Peyer's patch (tissue), 4 donors: ENCODE measurements around the gene NTRK2. TPM values are rescaled to one million over a fixed set of nuclear protein-coding genes. Genes with fewer than 3 reads are reported as not detected.

Experiments
- DNase-seq, 3 donors: peaks; one replicate each; pipeline ENCODE4 v3.0.0-alpha.2; 2017 to 2019
- H3K27ac ChIP-seq, 4 donors: fragments of 200-600 bp; sonication (generic); one replicate each; pipeline ENCODE4 v1.5.1; 2016 to 2019
- H3K27me3 ChIP-seq, 2 donors: fragments of 200-600 bp; sonication (generic); one replicate each; pipeline ENCODE4 v1.5.1; 2019
- H3K36me3 ChIP-seq, 3 donors: fragments of 200-600 bp; sonication (generic); one replicate each; pipeline ENCODE4 v1.5.1; 2016 to 2019
- H3K4me1 ChIP-seq, 4 donors: fragments of 200-600 bp; sonication (generic); one replicate each; pipeline ENCODE4 v1.5.1; 2016 to 2019
- H3K4me3 ChIP-seq, 4 donors: fragments of 200-600 bp; sonication (generic); 1 replicate in 3 of 4; 2 replicates in 1 of 4; pipeline ENCODE4 v1.5.1; 2016 to 2019; ENCODE audit warnings: mild to moderate bottlenecking in 1 of 4
- H3K9me3 ChIP-seq, 4 donors: fragments of 200-600 bp; sonication (generic); one replicate each; pipeline ENCODE4 v1.5.1; 2016 to 2019; ENCODE audit warnings: mild to moderate bottlenecking in 1 of 4
- CTCF ChIP-seq, 6 experiments: fragments of 450-650 bp in 4 of 6; fragments of 200-600 bp in 2 of 6; sonication (generic) in 1 of 6; IDR thresholded peaks; one replicate each; pipeline ENCODE4 v1.5.1; 2017 to 2019; ENCODE audit warnings: antibody characterized with exemption in 6 of 6, mild to moderate bottlenecking in 3 of 6, moderate library complexity in 1 of 6
- POLR2A ChIP-seq, 2 donors: fragments of 450-650 bp; IDR thresholded peaks; one replicate each; pipeline ENCODE4 v1.5.1; 2017; ENCODE audit warnings: antibody characterized with exemption in 2 of 2, mild to moderate bottlenecking in 2 of 2, moderate library complexity in 2 of 2
- total RNA-seq, 4 donors: library from RNA; depleted of rRNA; stranded (reverse); fragments of >200 nt; gene quantifications; one replicate each; pipeline ENCODE4 v1.1.0, GENCODE V29; 2016

NTRK2 gene
- total RNA-seq, 4 donors from 2014 or later = 0.35 to 1.7 (median 0.84) TPM

- no peak overlapping the region for H3K27ac ChIP-seq
- no peaks in the 10 kb centered on the region for H3K9me3 ChIP-seq
- no peaks in the 10 kb centered on the region for H3K4me1 ChIP-seq
- no peak overlapping the region for H3K4me3 ChIP-seq
- H3K27me3 ChIP-seq = no peaks in the 10 kb centered on the region
- no peak for DNase-seq
- no peaks in the 10 kb centered on the region for H3K36me3 ChIP-seq
- TF ChIP-seq CTCF (IDR thresholded peaks at IDR 0.05) = no peak
- TF ChIP-seq POLR2A (IDR thresholded peaks at IDR 0.05) = no peak
These were observed 322.0 kb downstream of the NTRK2 start for GRCh38 chr9:84991514-84991870.

- H3K27me3 ChIP-seq = no peaks in the 10 kb centered on the region
- no peak for DNase-seq
- H3K36me3 ChIP-seq = no peaks in the 10 kb centered on the region
- no peak overlapping the region for H3K4me3 ChIP-seq
- no peak overlapping the region for H3K27ac ChIP-seq
- no peak for TF ChIP-seq CTCF (IDR thresholded peaks at IDR 0.05)
- TF ChIP-seq POLR2A (IDR thresholded peaks at IDR 0.05) = no peak
- no peaks in the 10 kb centered on the region for H3K9me3 ChIP-seq
- no peaks in the 10 kb centered on the region for H3K4me1 ChIP-seq
These were observed 322.9 kb downstream of the NTRK2 start for GRCh38 chr9:84992381-84992780.

GRCh38 chr9:84993105-84993504 lies 323.6 kb downstream of the NTRK2 start:
- no peak for DNase-seq
- Histone ChIP-seq H3K9me3 (no peaks in the 10 kb centered on the region), H3K27ac (no peak overlapping the region), H3K36me3 (no peaks in the 10 kb centered on the region), H3K4me1 (no peaks in the 10 kb centered on the region), H3K4me3 (no peak overlapping the region), H3K27me3 (no peaks in the 10 kb centered on the region)
- TF ChIP-seq POLR2A (IDR thresholded peaks at IDR 0.05) (no peak), CTCF (IDR thresholded peaks at IDR 0.05) (no peak)

GRCh38 chr9:84996029-84996428 lies 326.5 kb downstream of the NTRK2 start:
- no peak for TF ChIP-seq POLR2A (IDR thresholded peaks at IDR 0.05)
- TF ChIP-seq CTCF (IDR thresholded peaks at IDR 0.05) = no peak
- Histone ChIP-seq H3K36me3 (no peaks in the 10 kb centered on the region), H3K4me1 (no peaks in the 10 kb centered on the region), H3K4me3 (no peak overlapping the region), H3K27me3 (no peaks in the 10 kb centered on the region), H3K9me3 (peaks cover 0 to 7% (median 1%) of the 10 kb centered on the region in 4 donors), H3K27ac (no peak overlapping the region)
- no peak for DNase-seq

- no peaks in the 10 kb centered on the region for H3K27me3 ChIP-seq
- no peak for TF ChIP-seq POLR2A (IDR thresholded peaks at IDR 0.05)
- TF ChIP-seq CTCF (IDR thresholded peaks at IDR 0.05) = no peak
- no peaks in the 10 kb centered on the region for H3K36me3 ChIP-seq
- no peaks in the 10 kb centered on the region for H3K4me1 ChIP-seq
- H3K27ac ChIP-seq = no peak overlapping the region
- peaks cover 0 to 7% (median 1%) of the 10 kb centered on the region in 4 donors for H3K9me3 ChIP-seq
- no peak for DNase-seq
- no peak overlapping the region for H3K4me3 ChIP-seq
These were observed 327.2 kb downstream of the NTRK2 start for GRCh38 chr9:84996716-84997115.

- H3K36me3 ChIP-seq = no peaks in the 10 kb centered on the region
- H3K27ac ChIP-seq = no peak overlapping the region
- no peak for DNase-seq
- no peaks in the 10 kb centered on the region for H3K4me1 ChIP-seq
- H3K9me3 ChIP-seq = peaks cover 0 to 7% (median 1%) of the 10 kb centered on the region in 4 donors
- no peaks in the 10 kb centered on the region for H3K27me3 ChIP-seq
- TF ChIP-seq CTCF (IDR thresholded peaks at IDR 0.05) = no peak
- no peak for TF ChIP-seq POLR2A (IDR thresholded peaks at IDR 0.05)
- H3K4me3 ChIP-seq = no peak overlapping the region
These were observed 327.9 kb downstream of the NTRK2 start for GRCh38 chr9:84997472-84997871.
